MCF 10A (cell line): ENCODE results near the gene ACP2. TPM values are rescaled to one million over a fixed set of nuclear protein-coding genes. Genes with fewer than 3 reads are reported as not detected.

Source experiments
- BruUV-seq: library from RNA; stranded (reverse); fragments of 400-500 nt; replicated peaks from 2 replicates; lab custom pipeline; 2021; lab: Mats Ljungman, UMichigan
- CTCF ChIA-PET: fragments of 300-600 bp; sonication (Branson Sonifier 250); formaldehyde crosslinking; extraction: SDS; loops from one replicate; lab custom pipeline; 2021; ENCODE audit warnings: antibody characterized with exemption, inconsistent platforms; lab: Yijun Ruan, JAX
- POLR2A ChIA-PET: fragments of 300-600, 350-650 bp; sonication (Branson Sonifier 250); formaldehyde crosslinking; extraction: SDS; loops from one replicate; lab custom pipeline; 2020; ENCODE audit warnings: antibody characterized with exemption, inconsistent platforms; lab: Yijun Ruan, JAX
- DNase-seq: peaks from one replicate; pipeline ENCODE4 v3.0.0-alpha.2; 2018; ENCODE audit not compliant: unreplicated experiment
- H3K27ac Mint-ChIP-seq: one replicate; pipeline ENCODE4 v1.8.0; 2022; ENCODE audit warnings: mild to moderate bottlenecking, low read depth, mixed read lengths; ENCODE audit not compliant: unreplicated experiment
- H3K27me3 Mint-ChIP-seq: one replicate; pipeline ENCODE4 v1.8.0; 2022; ENCODE audit warnings: mixed read lengths; ENCODE audit not compliant: insufficient read depth, unreplicated experiment
- H3K36me3 Mint-ChIP-seq: one replicate; pipeline ENCODE4 v1.8.0; 2022; ENCODE audit warnings: mild to moderate bottlenecking, moderate library complexity, mixed read lengths; ENCODE audit not compliant: insufficient read depth, unreplicated experiment
- H3K4me1 Mint-ChIP-seq: one replicate; pipeline ENCODE4 v1.8.0; 2022; ENCODE audit warnings: mixed read lengths; ENCODE audit not compliant: insufficient read depth, unreplicated experiment
- H3K4me3 Mint-ChIP-seq: one replicate; pipeline ENCODE4 v1.8.0; 2022; ENCODE audit warnings: mild to moderate bottlenecking, moderate library complexity, mixed read lengths; ENCODE audit not compliant: unreplicated experiment
- H3K9me3 Mint-ChIP-seq: one replicate; pipeline ENCODE4 v1.8.0; 2022; ENCODE audit warnings: mixed read lengths; ENCODE audit not compliant: unreplicated experiment
- intact Hi-C: fragments of 100-400 bp; cut with micrococcal nuclease; formaldehyde crosslinking; loops from 2 replicates; pipeline ENCODE4 v1.14.1; 2022
- total RNA-seq: library from RNA; stranded (reverse); gene quantifications from 2 replicates; pipeline ENCODE4 v1.2.3, GENCODE V29; 2022
- TF ChIP-seq, protein P1 (sequence below): fragments of 200-600 bp; IDR thresholded peaks from one replicate; pipeline ENCODE4 v1.8.0; 2022; ENCODE audit warnings: antibody characterized with exemption, mild to moderate bottlenecking; ENCODE audit not compliant: unreplicated experiment

ACP2 gene
- total RNA-seq, 1 experiment from 2014 or later: 18.7 TPM

DNA sequence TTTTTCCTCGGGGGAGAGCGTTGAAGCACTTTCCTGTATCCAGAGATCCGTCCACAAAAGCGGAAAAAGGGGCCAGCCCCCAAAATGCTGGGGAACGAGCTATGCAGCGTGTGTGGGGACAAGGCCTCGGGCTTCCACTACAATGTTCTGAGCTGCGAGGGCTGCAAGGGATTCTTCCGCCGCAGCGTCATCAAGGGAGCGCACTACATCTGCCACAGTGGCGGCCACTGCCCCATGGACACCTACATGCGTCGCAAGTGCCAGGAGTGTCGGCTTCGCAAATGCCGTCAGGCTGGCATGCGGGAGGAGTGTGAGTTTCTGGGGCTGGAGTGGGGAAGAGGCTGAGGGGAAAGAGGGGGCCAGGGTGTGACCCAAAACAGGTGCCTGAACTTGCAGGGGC lies 11.8 kb upstream of the ACP2 start:
- CTCF ChIA-PET: interaction anchor here (0.5 to 4.2 kb wide), 7 partner anchors 12 to 360 kb away, joined by 3 to 33 read pairs (median 4); partner anchors contain the start of genes ACP2 and ARFGAP2

GRCh38 chr11:47259232-47259977 lies 10.8 kb upstream of the ACP2 start:
- Mint-ChIP-seq H3K27ac (no peak overlapping the region), H3K4me1 (peaks cover 24% of the 10 kb centered on the region), H3K27me3 (no peaks in the 10 kb centered on the region), H3K36me3 (peaks cover 8% of the 10 kb centered on the region), H3K4me3 (no peak overlapping the region), H3K9me3 (no peaks in the 10 kb centered on the region)
- BruUV-seq: no TSS peak
- intact Hi-C loops: loop anchor here (2.0 kb wide), 1 partner anchor 89 kb away; no protein-coding TSS in a partner anchor
- peak; percentile 47 for DNase-seq
- TF ChIP-seq, protein P1, sequence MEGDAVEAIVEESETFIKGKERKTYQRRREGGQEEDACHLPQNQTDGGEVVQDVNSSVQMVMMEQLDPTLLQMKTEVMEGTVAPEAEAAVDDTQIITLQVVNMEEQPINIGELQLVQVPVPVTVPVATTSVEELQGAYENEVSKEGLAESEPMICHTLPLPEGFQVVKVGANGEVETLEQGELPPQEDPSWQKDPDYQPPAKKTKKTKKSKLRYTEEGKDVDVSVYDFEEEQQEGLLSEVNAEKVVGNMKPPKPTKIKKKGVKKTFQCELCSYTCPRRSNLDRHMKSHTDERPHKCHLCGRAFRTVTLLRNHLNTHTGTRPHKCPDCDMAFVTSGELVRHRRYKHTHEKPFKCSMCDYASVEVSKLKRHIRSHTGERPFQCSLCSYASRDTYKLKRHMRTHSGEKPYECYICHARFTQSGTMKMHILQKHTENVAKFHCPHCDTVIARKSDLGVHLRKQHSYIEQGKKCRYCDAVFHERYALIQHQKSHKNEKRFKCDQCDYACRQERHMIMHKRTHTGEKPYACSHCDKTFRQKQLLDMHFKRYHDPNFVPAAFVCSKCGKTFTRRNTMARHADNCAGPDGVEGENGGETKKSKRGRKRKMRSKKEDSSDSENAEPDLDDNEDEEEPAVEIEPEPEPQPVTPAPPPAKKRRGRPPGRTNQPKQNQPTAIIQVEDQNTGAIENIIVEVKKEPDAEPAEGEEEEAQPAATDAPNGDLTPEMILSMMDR: peak; percentile 40
- POLR2A ChIA-PET: interaction anchor here (0.7 to 3.3 kb wide), 7 partner anchors 11 to 84 kb away, joined by 3 to 38 read pairs (median 5); partner anchors contain the start of genes ACP2 and MADD
- CTCF ChIA-PET: interaction anchor here (0.6 to 4.2 kb wide), 22 partner anchors 9 to 885 kb away, joined by 3 to 33 read pairs (median 4); partner anchors contain the start of gene ACP2

More for the DNA sequence above, 11.8 kb upstream of the ACP2 start:
- intact Hi-C loops: no loop called here
- no peaks in the 10 kb centered on the region for H3K9me3 Mint-ChIP-seq
- no peak overlapping the region for H3K27ac Mint-ChIP-seq
- H3K4me3 Mint-ChIP-seq: no peak overlapping the region
- H3K27me3 Mint-ChIP-seq: no peaks in the 10 kb centered on the region
- TF ChIP-seq, protein P1: no peak
- no peak for DNase-seq
- POLR2A ChIA-PET: no interaction called here
- BruUV-seq: no TSS peak
- peaks cover 8% of the 10 kb centered on the region for H3K36me3 Mint-ChIP-seq
- H3K4me1 Mint-ChIP-seq: peaks cover 18% of the 10 kb centered on the region

DNA sequence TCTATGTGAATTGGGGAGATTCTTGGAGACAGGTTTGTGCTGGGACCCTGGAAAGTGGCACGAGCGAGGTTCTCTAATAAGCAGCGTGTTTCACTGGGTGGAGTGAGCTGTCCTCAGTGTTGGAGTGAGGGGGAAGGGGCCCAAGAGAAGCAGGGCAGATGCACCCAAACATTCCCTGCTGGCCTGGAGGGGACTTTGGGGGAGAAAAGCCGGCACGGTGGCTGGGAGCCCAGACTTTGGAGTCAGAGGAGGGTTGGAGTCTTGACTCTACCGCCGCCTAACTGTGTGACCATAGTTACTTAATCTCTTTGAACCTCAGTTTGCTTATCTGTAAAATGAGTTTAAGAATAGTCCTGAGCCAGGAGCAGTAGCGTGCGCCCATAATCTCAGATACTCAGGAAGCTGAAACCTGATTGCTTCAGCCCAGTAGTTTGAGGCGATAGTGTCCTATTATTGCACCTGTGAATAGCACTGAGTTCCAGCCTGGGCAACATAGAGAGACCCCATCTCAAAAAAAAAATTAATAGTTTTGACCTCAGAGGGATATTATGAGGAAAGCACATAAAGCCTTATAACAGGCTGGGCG lies 9.8 kb upstream of the ACP2 start:
- ChIA-PET POLR2A (interaction anchor here (0.7 to 3.3 kb wide), 8 partner anchors 8 to 73 kb away, joined by 3 to 38 read pairs (median 6); partner anchors contain the start of genes ACP2 and MADD), CTCF (interaction anchor here (0.6 to 4.2 kb wide), 17 partner anchors 10 to 595 kb away, joined by 3 to 33 read pairs (median 4); partner anchors contain the start of gene ACP2)
- H3K27me3 Mint-ChIP-seq: no peaks in the 10 kb centered on the region
- no peak for DNase-seq
- peak overlapping the region; percentile 80 for H3K4me3 Mint-ChIP-seq
- H3K4me1 Mint-ChIP-seq: peaks cover 24% of the 10 kb centered on the region
- TF ChIP-seq, protein P1: no peak
- H3K36me3 Mint-ChIP-seq: peaks cover 5% of the 10 kb centered on the region
- intact Hi-C loops: loop anchor here (2.0 kb wide), 1 partner anchor 90 kb away; no protein-coding TSS in a partner anchor
- no TSS peak for BruUV-seq
- H3K9me3 Mint-ChIP-seq: no peaks in the 10 kb centered on the region
- H3K27ac Mint-ChIP-seq: no peak overlapping the region
